ENCODE data around the gene MYLK.
"Not testable (repeated sequence)": the region's sequence is repeated elsewhere in the genome, so short reads cannot be mapped to it uniquely, and the experiment has no call there.

MYLK gene

GRCh38 chr3:123740391-123740822, 143.7 kb downstream of the MYLK start:
- ATAC-seq (replicated peaks; ENCODE audit: extremely low read depth, poor library complexity, severe bottlenecking) (no peak), DNase-seq (ENCODE audit: low spot score in 2 of 2) (no peak)

GRCh38 chr3:123739754-123740153, 144.4 kb downstream of the MYLK start:
- Mint-ChIP-seq H3K4me1 (no peaks in the 10 kb centered on the region), H3K27me3 (peaks cover 66% of the 10 kb centered on the region), H3K36me3 (ENCODE audit: insufficient read depth) (no peaks in the 10 kb centered on the region), H3K9me3 (no peaks in the 10 kb centered on the region), H3K4me3 (no peak overlapping the region), H3K27ac (ENCODE audit: low read depth) (no peak overlapping the region)
- no peak for DNase-seq (ENCODE audit: low spot score in 2 of 2)
- no peak for ATAC-seq (replicated peaks; ENCODE audit: extremely low read depth, poor library complexity, severe bottlenecking)

More at GRCh38 chr3:123740391-123740822, 143.7 kb downstream of the MYLK start:
- H3K27me3 Mint-ChIP-seq, result peaks cover 60% of the 10 kb centered on the region
- no peak overlapping the region for H3K4me3 Mint-ChIP-seq
- no peak overlapping the region for H3K27ac Mint-ChIP-seq (ENCODE audit: low read depth)
- no peaks in the 10 kb centered on the region for H3K9me3 Mint-ChIP-seq
- H3K4me1 Mint-ChIP-seq, result no peaks in the 10 kb centered on the region
- H3K36me3 Mint-ChIP-seq (ENCODE audit: insufficient read depth), result no peaks in the 10 kb centered on the region

GRCh38 chr3:123739106-123739505, 145.0 kb downstream of the MYLK start:
- Mint-ChIP-seq H3K27me3 (peaks cover 73% of the 10 kb centered on the region), H3K27ac (ENCODE audit: low read depth) (no peak overlapping the region)
- no peak for DNase-seq (ENCODE audit: low spot score in 2 of 2)

GRCh38 chr3:123738522-123738921, 145.6 kb downstream of the MYLK start:
- not testable (repeated sequence) for H3K36me3 Mint-ChIP-seq (ENCODE audit: insufficient read depth); DNase-seq (ENCODE audit: low spot score in 2 of 2); H3K9me3 Mint-ChIP-seq; H3K4me1 Mint-ChIP-seq; H3K4me3 Mint-ChIP-seq; H3K27ac Mint-ChIP-seq (ENCODE audit: low read depth); ATAC-seq (replicated peaks; ENCODE audit: extremely low read depth, poor library complexity, severe bottlenecking)
- H3K27me3 Mint-ChIP-seq, result peaks cover 69% of the 10 kb centered on the region

More at GRCh38 chr3:123739106-123739505, 145.0 kb downstream of the MYLK start:
- no peaks in the 10 kb centered on the region for H3K4me1 Mint-ChIP-seq
- H3K9me3 Mint-ChIP-seq, result no peaks in the 10 kb centered on the region
- H3K36me3 Mint-ChIP-seq (ENCODE audit: insufficient read depth), result no peaks in the 10 kb centered on the region
- no peak for ATAC-seq (replicated peaks; ENCODE audit: extremely low read depth, poor library complexity, severe bottlenecking)
- no peak overlapping the region for H3K4me3 Mint-ChIP-seq

GRCh38 chr3:123737168-123737567, 147.0 kb downstream of the MYLK start:
- no peak for ATAC-seq (replicated peaks; ENCODE audit: extremely low read depth, poor library complexity, severe bottlenecking)
- no peaks in the 10 kb centered on the region for H3K4me1 Mint-ChIP-seq
- no peaks in the 10 kb centered on the region for H3K36me3 Mint-ChIP-seq (ENCODE audit: insufficient read depth)
- peaks cover 56% of the 10 kb centered on the region for H3K27me3 Mint-ChIP-seq
- no peaks in the 10 kb centered on the region for H3K9me3 Mint-ChIP-seq
- H3K4me3 Mint-ChIP-seq, result no peak overlapping the region
- no peak overlapping the region for H3K27ac Mint-ChIP-seq (ENCODE audit: low read depth)
- no peak for DNase-seq (ENCODE audit: low spot score in 2 of 2)

GRCh38 chr3:123735456-123735855, 148.7 kb downstream of the MYLK start:
- H3K9me3 Mint-ChIP-seq, result no peaks in the 10 kb centered on the region
- peaks cover 60% of the 10 kb centered on the region for H3K27me3 Mint-ChIP-seq
- ATAC-seq (replicated peaks; ENCODE audit: extremely low read depth, poor library complexity, severe bottlenecking), result no peak
- no peak overlapping the region for H3K27ac Mint-ChIP-seq (ENCODE audit: low read depth)
- no peaks in the 10 kb centered on the region for H3K36me3 Mint-ChIP-seq (ENCODE audit: insufficient read depth)
- H3K4me3 Mint-ChIP-seq, result no peak overlapping the region
- DNase-seq (ENCODE audit: low spot score in 2 of 2), result no peak
- H3K4me1 Mint-ChIP-seq, result no peaks in the 10 kb centered on the region

- ATAC-seq (replicated peaks; ENCODE audit: extremely low read depth, poor library complexity, severe bottlenecking) (no peak), DNase-seq (ENCODE audit: low spot score in 2 of 2) (no peak)
- Mint-ChIP-seq H3K4me1 (no peaks in the 10 kb centered on the region), H3K36me3 (ENCODE audit: insufficient read depth) (no peaks in the 10 kb centered on the region), H3K27me3 (peaks cover 61% of the 10 kb centered on the region), H3K27ac (ENCODE audit: low read depth) (no peak overlapping the region), H3K9me3 (no peaks in the 10 kb centered on the region), H3K4me3 (no peak overlapping the region)
Measured at GRCh38 chr3:123734527-123734902, 149.6 kb downstream of the MYLK start.

- H3K27ac Mint-ChIP-seq (ENCODE audit: low read depth), result no peak overlapping the region
- no peaks in the 10 kb centered on the region for H3K36me3 Mint-ChIP-seq (ENCODE audit: insufficient read depth)
- H3K27me3 Mint-ChIP-seq, result peaks cover 61% of the 10 kb centered on the region
- no peak overlapping the region for H3K4me3 Mint-ChIP-seq
- H3K4me1 Mint-ChIP-seq, result no peaks in the 10 kb centered on the region
- H3K9me3 Mint-ChIP-seq, result no peaks in the 10 kb centered on the region
- no peak for ATAC-seq (replicated peaks; ENCODE audit: extremely low read depth, poor library complexity, severe bottlenecking)
- DNase-seq (ENCODE audit: low spot score in 2 of 2), result no peak
Measured at GRCh38 chr3:123733805-123734526, 150.2 kb downstream of the MYLK start.

- no peak for ATAC-seq (replicated peaks; ENCODE audit: extremely low read depth, poor library complexity, severe bottlenecking)
- Mint-ChIP-seq H3K27me3 (peaks cover 60% of the 10 kb centered on the region), H3K9me3 (no peaks in the 10 kb centered on the region), H3K4me3 (no peak overlapping the region), H3K27ac (ENCODE audit: low read depth) (no peak overlapping the region), H3K36me3 (ENCODE audit: insufficient read depth) (no peaks in the 10 kb centered on the region), H3K4me1 (no peaks in the 10 kb centered on the region)
- no peak for DNase-seq (ENCODE audit: low spot score in 2 of 2)
Measured at GRCh38 chr3:123733341-123733740, 150.8 kb downstream of the MYLK start.

- no peak for ATAC-seq (replicated peaks; ENCODE audit: extremely low read depth, poor library complexity, severe bottlenecking)
- no peaks in the 10 kb centered on the region for H3K9me3 Mint-ChIP-seq
Measured at GRCh38 chr3:123732447-123732846, 151.7 kb downstream of the MYLK start.

GRCh38 chr3:123730829-123731228, 153.3 kb downstream of the MYLK start:
- ATAC-seq (replicated peaks; ENCODE audit: extremely low read depth, poor library complexity, severe bottlenecking) (no peak), DNase-seq (ENCODE audit: low spot score in 2 of 2) (no peak)
- Mint-ChIP-seq H3K9me3 (no peaks in the 10 kb centered on the region), H3K27ac (ENCODE audit: low read depth) (no peak overlapping the region), H3K27me3 (peaks cover 71% of the 10 kb centered on the region), H3K4me3 (no peak overlapping the region), H3K4me1 (no peaks in the 10 kb centered on the region), H3K36me3 (ENCODE audit: insufficient read depth) (no peaks in the 10 kb centered on the region)

More at GRCh38 chr3:123732447-123732846, 151.7 kb downstream of the MYLK start:
- Mint-ChIP-seq H3K27ac (ENCODE audit: low read depth) (no peak overlapping the region), H3K4me3 (no peak overlapping the region), H3K27me3 (peaks cover 67% of the 10 kb centered on the region), H3K36me3 (ENCODE audit: insufficient read depth) (no peaks in the 10 kb centered on the region), H3K4me1 (no peaks in the 10 kb centered on the region)
- no peak for DNase-seq (ENCODE audit: low spot score in 2 of 2)

GRCh38 chr3:123728991-123729390, 155.1 kb downstream of the MYLK start:
- DNase-seq (ENCODE audit: low spot score in 2 of 2), result no peak
- Mint-ChIP-seq H3K9me3 (no peaks in the 10 kb centered on the region), H3K4me1 (no peaks in the 10 kb centered on the region), H3K4me3 (no peak overlapping the region), H3K36me3 (ENCODE audit: insufficient read depth) (no peaks in the 10 kb centered on the region), H3K27ac (ENCODE audit: low read depth) (no peak overlapping the region), H3K27me3 (peaks cover 59% of the 10 kb centered on the region)
- ATAC-seq (replicated peaks; ENCODE audit: extremely low read depth, poor library complexity, severe bottlenecking), result no peak

- H3K27ac Mint-ChIP-seq (ENCODE audit: low read depth), result no peak overlapping the region
- H3K36me3 Mint-ChIP-seq (ENCODE audit: insufficient read depth), result no peaks in the 10 kb centered on the region
- no peaks in the 10 kb centered on the region for H3K9me3 Mint-ChIP-seq
- H3K27me3 Mint-ChIP-seq, result peaks cover 59% of the 10 kb centered on the region
- DNase-seq (ENCODE audit: low spot score in 2 of 2) (no peak), ATAC-seq (replicated peaks; ENCODE audit: extremely low read depth, poor library complexity, severe bottlenecking) (no peak)
- H3K4me1 Mint-ChIP-seq, result peaks cover 5% of the 10 kb centered on the region
- no peak overlapping the region for H3K4me3 Mint-ChIP-seq
Measured at GRCh38 chr3:123728014-123728413, 156.1 kb downstream of the MYLK start.

Measured in central memory CD8-positive, alpha-beta T cell (primary cell).